NCI-H2171 (cell line): ENCODE data around the gene PARP2.
"Not testable (repeated sequence)": the region's sequence is repeated elsewhere in the genome, so short reads cannot be mapped to it uniquely, and the experiment has no call there.

Experiments
- DNase-seq: peaks from one replicate; lab custom pipeline; 2025; lab: John Stamatoyannopoulos, UW

PARP2 gene

DNA sequence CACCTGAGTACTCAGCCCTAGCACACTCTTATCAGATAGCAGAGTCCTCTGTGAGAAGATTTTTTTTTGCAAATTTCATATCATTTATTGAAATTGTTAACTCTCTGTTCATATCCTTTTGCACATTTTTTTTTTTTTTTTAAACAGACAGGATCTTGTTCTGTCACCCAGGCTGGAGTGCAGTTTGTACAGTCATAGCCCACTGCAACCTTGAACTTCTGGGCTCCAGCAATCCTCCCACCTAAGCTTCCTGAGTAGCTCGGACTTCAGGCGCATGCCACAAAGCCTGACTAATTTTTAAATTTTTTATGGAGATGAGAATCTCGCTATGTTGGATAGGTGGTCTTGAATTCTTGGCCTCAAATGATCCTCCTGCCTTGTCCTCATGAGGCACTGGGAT lies 4.3 kb downstream of the PARP2 start:
- no peak for DNase-seq

DNA sequence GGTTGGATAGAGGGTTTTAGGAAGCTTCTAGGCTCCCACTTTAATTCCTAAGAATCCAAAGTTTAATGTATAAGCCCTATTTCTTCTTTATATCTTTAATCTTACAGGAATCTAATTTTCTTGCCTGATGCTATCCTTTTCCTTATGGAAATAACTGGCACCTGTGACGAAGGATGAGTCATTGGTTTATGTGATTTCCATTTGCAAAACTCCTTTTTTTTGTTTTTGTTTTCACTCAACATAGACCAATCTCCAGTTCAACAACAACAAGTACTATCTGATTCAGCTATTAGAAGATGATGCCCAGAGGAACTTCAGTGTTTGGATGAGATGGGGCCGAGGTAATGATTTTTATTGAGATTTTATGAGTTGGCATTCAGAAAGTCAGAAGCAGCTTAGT lies 6.8 kb downstream of the PARP2 start:
- DNase-seq, result no peak

GRCh38 chr14:20350860-20351259 lies 7.4 kb downstream of the PARP2 start:
- no peak for DNase-seq

DNA sequence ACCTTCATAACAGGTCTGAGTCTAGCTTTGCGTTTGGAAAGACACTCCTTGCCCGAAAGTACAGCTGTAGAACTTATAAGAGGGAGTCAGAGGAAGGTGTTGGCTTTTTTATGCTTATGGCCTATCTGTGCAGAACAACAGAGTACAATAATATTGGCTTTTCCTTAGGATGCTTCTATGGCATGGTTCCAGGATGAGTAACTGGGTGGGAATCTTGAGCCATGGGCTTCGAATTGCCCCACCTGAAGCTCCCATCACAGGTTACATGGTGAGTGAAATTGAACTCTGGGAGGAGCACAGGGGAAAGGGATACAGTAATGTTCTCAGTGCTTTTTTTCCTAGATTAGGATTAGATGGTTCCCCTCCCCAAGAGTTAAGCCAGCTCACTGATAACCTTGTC lies 13.0 kb downstream of the PARP2 start:
- DNase-seq, result no peak

GRCh38 chr14:20358474-20358873 lies 15.0 kb downstream of the PARP2 start:
- DNase-seq, result not testable (repeated sequence)

DNA sequence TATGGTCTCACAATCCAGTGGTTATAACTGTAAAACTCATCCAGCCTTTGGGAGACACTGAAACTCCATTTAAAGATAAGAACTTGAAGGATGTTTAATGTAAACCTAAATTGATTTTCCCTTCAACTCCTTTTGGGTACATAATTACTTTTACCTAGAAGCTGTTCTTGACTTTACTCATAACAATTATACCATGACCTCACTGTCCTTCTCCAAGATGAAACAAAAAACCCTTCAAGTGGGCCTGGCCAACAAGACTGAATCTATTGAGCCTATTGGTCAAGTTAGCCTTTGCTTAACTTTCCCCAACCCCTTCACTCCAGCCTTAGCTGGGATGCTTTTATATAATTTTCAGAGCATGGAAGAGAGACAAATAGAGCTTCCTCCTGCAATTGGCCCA lies 22.5 kb downstream of the PARP2 start:
- no peak for DNase-seq

GRCh38 chr14:20372796-20373195 lies 29.4 kb downstream of the PARP2 start:
- DNase-seq, result no peak

DNA sequence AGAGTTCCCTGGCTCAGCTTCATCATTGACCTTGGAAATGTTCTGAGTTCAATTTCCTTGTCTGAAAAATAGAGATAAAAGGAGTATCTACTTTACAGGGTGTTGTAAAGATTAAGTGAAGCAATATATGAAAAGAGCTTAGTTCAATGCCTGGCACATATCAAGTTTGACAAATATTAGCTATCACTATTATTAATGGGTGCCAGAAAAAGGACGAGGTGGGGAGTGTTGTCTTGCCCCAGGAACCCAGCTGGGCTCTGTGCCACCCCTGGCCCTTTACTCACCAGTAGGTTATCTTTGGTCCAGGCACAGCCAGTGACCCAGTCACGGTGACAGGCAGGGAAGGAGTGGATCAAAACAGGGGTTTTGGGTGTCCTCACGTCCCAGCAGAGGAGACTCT lies 32.0 kb downstream of the PARP2 start:
- DNase-seq, result no peak

- DNase-seq, result no peak
Observed at GRCh38 chr14:20376071-20376588, 32.7 kb downstream of the PARP2 start.

DNA sequence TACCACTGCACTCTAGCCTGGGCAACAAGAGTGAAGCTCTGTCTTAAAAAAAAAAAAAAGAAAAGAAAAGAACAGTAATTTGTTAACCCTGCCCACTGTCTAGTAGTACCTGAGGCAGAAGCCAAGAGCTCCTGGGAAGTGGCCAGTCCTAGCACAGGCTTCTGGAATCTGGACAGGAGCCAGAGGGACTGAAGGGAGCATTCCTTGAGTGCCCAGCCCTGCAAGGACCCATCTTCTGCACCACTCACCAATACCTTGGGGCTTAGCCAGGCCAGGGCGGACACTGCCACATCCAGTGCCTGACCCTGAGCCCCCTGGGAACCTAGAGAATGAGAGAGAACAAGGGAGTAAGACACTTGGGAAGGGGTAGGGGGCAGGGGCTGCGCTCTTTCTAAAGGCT lies 33.7 kb downstream of the PARP2 start:
- DNase-seq, result no peak

GRCh38 chr14:20379743-20380142 lies 36.3 kb downstream of the PARP2 start:
- no peak for DNase-seq

GRCh38 chr14:20380681-20381080 lies 37.2 kb downstream of the PARP2 start:
- DNase-seq, result no peak

DNA sequence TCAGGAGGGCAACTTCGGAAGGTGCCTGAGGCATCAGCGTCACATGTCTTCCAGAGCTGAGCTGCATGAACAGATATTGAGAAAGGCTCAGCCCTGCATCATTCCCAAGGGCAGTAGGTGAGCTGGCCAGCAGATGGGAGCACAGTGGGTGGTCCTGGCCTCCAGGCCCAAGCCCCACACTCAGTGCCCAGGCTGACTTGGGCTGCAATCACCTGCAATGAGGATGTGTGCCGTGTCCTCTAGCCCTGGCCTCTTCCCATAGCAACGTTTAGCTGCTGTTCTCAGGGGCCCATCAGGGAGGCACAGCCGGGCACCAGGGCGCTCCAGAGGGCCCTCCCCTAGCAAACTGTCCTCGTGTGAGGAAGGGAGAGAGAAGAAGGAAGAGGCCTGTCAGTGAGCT lies 37.9 kb downstream of the PARP2 start:
- no peak for DNase-seq

- no peak for DNase-seq
Observed at GRCh38 chr14:20382526-20382925, 39.1 kb downstream of the PARP2 start.

GRCh38 chr14:20383032-20383431 lies 39.6 kb downstream of the PARP2 start:
- DNase-seq, result no peak

DNA sequence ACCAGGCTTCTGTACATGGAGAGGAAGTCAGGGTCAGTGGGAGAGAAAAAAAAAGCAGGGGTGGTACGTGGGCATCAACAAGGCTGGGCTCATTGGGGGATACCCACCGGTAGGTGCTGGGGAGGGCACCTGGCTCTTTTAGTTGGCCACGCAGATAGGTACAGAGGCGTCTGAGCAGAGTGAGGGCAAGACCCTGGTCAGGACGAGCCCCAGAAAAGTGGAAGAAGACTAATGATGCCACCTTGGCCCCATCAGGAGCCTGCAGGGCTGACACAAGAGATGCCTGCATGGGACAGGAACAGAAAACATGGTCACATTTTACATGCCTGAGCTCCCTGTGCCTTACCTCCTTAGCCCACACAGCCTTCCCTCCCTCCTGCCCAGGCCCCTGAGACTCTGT lies 40.2 kb downstream of the PARP2 start:
- no peak for DNase-seq

DNA sequence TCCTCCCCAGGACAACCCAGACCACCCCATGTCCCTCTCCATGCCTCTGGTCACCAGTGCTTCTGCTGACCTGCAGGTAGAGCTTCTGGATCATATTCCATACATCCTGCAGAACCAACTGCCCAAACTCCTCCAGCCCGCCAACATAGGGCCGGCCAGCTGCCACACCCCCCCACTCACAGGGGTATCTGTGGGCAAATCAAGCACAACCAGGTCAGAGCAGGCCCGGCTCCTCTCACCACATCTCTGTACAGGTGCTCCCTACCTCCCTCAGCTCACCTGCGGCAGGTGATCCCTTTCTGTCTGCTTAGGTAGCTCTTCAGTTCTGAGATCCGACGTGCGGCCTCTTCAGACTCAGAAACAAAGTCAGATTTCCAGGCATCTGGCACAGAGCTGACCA lies 40.9 kb downstream of the PARP2 start:
- no peak for DNase-seq

- no peak for DNase-seq
Observed at GRCh38 chr14:20384886-20385285, 41.5 kb downstream of the PARP2 start.

DNA sequence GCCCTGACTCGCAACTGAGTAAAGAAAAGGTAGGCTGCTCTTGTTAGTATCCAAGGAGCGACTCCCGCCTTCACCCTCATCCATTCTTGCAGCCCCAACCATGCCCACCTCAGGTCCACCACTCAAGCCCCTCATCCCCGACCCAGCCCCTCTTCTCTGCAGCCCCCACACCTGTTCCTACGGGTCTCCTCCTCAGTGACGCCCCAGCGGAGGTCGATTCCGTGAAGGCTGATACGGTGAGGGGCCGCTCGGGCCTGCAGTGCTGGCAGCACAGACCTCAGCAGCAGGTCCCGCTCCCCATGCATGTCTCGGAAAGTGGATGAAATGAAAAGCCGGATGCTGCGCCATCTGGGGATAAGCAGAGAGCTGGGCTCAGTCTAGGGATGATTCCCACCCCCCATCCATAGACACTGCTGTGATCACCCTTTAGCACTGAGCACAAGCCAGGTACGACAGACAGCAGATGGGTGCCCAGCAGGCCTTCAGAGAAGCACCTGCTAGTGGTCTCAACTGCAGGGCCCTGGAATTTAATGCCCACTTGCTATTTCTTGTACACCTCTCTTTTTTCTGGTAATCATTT lies 42.9 kb downstream of the PARP2 start:
- DNase-seq, result peak; percentile 82

DNA sequence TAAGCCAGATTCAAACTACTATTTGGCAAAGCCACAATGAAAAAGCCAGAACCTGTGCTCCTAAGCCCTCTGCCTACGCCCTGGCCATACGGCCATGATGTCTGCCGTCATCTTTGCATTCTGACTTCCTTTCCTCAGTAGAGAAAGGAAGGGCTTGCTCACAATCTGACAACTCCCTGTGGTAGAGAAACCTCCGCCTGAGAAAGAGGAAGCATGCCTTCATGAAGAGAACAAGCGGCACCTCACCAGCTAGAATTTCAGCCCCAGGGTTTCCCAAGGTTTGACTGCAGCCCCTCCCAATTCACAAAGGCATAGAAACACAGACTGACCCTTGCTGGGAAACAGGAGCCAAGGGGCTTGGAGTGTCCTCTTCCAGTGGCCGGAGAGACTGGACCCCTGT lies 44.1 kb downstream of the PARP2 start:
- no peak for DNase-seq

GRCh38 chr14:20388159-20388558 lies 44.7 kb downstream of the PARP2 start:
- DNase-seq, result no peak

GRCh38 chr14:20391505-20391904 lies 48.1 kb downstream of the PARP2 start:
- peak; percentile 44 for DNase-seq

GRCh38 chr14:20397511-20397910 lies 54.1 kb downstream of the PARP2 start:
- no peak for DNase-seq

DNA sequence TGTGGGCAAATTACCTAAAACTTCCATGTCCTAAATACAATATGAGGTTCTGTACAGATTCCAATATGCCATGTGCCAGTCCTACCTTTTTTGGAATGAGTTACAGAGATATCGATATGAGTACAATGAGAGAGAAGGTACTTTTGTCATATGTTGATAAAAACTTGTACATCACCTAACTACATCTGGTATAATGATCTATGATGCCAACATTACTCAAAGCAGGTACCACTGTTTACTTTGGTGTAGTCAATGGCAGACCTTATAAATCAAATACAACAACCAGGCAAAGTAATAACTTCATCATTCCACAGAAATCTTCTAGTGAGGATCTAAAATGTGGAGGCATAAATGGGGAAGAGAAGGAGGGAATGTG lies 57.1 kb downstream of the PARP2 start:
- no peak for DNase-seq
